HepG2 (cell line): ENCODE measurements around the gene FGFR3.

ENCODE experiments used
- SRSF1 ChIP-seq: fragments of 200-400 bp; formaldehyde crosslinking; optimal IDR thresholded peaks from 2 replicates; pipeline ENCODE3; 2017; ENCODE audit warnings: mild to moderate bottlenecking, low read depth, low read length, moderate library complexity
- TF ChIP-seq, protein P1 (sequence below): IDR thresholded peaks from 2 replicates; pipeline ENCODE4 v1.6.1; 2012; ENCODE audit warnings: inconsistent platforms

DNA sequence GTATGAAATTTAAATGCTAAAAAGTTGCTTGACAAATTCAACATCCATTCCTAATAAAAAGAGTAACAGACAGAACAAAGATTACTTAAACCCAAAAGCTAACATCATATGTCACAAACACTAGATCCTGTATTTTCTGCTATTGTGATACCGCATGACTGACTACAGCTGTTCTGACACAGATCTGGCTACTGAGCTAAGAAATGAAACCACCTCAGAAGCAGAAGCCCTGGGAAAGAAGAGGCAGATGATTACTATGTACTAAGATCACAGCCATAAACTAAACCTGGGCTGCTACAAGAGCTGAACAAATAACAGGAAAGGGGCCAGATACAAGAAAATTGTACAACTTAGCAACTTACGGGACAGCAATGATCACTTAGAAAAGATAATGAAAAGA is 53.5 kb downstream of the FGFR3 start:
- TF ChIP-seq, protein P1, sequence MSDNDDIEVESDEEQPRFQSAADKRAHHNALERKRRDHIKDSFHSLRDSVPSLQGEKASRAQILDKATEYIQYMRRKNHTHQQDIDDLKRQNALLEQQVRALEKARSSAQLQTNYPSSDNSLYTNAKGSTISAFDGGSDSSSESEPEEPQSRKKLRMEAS: no peak
- TF ChIP-seq SRSF1: no peak
